GM19395 (cell line): Measurements from ENCODE around the gene TEKTIP1.
"Not testable (repeated sequence)": the region's sequence is repeated elsewhere in the genome, so short reads cannot be mapped to it uniquely, and the experiment has no call there.

ENCODE experiments used
- ATAC-seq: cut with Tn5 transposase; IDR thresholded peaks from one replicate; pipeline ENCODE4 v1.9.1; 2021; ENCODE audit warnings: mild to moderate bottlenecking, moderate library complexity; ENCODE audit not compliant: unreplicated experiment

The TEKTIP1 gene

GRCh38 chr19:3507371-3508120, 31.4 kb upstream of the TEKTIP1 start:
- no peak for ATAC-seq

- not testable (repeated sequence) for ATAC-seq
These were observed 30.8 kb upstream of the TEKTIP1 start for GRCh38 chr19:3508121-3508661.

GRCh38 chr19:3508771-3509535, 30.0 kb upstream of the TEKTIP1 start:
- ATAC-seq: no peak

- ATAC-seq: no peak
These were observed 29.4 kb upstream of the TEKTIP1 start for GRCh38 chr19:3509566-3509989.

GRCh38 chr19:3510727-3511126, 28.2 kb upstream of the TEKTIP1 start:
- ATAC-seq: no peak

DNA sequence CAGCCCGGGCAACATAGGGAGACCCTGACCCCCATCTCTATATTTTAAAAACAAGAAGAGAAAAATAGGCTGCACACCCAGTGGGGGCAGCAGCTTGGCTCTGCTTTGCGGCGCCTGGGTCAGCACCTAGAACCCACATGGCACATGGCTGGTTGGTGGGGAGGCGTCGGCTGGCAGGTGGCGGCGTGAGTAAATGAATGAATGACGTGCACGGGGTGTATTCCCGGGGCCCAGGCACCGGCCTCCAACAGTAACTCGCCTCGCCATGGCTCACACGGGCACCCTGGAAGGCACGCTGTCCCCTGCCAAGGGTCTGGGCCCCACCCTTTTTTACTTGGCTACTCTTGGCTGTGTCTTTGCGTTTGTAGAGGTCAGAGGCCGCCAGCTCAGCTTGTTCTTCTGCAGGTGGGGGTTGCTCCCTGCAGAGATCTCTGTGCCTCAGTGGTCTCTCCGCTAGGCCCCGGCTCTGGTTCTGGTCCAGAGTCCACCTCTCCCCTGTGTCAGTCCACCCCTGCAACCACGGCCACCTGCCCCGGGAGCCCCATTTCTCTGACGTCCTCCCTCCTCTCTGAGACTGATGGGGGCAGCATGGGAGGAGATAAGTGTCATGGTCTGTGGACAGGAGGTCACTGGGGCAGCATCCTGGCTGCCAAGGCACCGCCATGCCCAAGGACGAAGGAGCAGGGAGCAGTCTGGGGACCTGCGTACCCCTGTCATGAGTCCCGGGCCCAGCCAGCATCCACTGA, 27.3 kb upstream of the TEKTIP1 start:
- ATAC-seq: no peak

DNA sequence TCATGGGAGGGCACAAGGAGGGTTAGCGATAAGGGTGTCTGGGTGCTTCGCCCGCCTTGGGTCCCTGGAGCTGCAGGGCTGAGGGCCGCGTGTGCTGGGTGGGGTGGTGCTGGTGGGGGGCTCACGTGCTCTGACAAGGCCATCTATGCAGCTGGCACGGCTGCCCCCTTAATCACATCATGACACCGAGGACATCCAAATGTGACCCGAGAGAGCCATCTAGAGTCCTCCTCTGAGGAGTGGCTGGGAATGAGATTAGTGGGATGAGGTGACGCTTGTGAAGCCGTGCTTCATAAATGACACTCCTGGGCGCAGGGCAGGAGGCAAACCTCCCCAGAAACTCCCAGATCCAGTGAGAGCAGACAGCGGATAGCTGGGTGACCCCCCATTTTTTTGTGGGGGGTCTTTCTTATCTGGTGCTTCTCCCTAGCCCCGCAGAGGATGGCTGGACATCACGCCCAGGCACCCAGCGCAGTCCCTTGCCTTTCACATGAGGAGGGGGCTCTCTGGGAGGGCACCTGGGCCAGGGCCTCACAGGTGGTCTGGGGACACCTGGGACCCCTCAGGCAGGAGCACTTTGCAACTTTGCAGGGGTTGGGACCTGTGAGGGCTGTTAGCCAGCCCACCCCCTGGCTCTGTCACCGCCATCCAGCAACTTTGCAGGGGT, 26.3 kb upstream of the TEKTIP1 start:
- no peak for ATAC-seq

GRCh38 chr19:3513229-3514140, 25.5 kb upstream of the TEKTIP1 start:
- no peak for ATAC-seq

DNA sequence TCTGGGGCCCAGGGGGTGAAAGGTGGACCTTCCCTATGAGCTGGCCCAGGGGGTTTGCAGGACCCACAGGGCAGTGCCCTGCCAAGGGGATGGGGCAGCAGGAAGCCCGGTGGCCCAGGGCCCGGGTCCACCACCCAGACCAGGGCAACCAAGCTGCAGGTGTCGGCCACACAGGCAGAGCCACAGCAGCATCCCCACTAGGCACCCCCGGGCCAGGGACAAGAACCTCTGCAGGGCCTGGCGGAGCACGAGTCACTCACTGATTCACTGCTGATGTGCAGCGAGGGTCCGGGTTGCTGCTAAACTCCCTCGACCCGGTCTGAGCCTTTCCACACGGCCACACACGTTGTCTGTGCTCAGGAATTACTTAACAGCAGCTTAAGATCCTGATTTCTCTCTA, 24.0 kb upstream of the TEKTIP1 start:
- no peak for ATAC-seq

- ATAC-seq: no peak
These were observed 23.0 kb upstream of the TEKTIP1 start for GRCh38 chr19:3515891-3516422.

- no peak for ATAC-seq
These were observed 22.2 kb upstream of the TEKTIP1 start for GRCh38 chr19:3516675-3517207.

DNA sequence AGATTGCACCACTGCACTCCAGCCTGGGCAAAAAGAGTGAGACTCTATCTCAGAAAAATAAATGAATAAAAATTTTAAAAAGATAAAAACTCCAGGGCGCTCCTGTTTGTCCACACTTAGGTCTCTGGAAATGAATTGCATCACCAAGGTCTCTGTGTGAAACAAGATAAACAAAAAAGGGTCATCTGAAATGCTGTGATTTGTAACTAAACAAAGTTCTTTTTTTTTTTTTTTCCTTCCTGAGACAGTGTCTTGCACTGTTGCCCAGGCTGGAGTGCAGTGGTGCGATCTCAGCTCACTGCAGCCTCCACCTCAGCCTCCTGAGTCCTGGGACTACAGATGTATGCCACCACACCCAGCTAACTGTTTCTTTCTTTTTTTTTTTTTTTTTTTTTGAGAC, 21.3 kb upstream of the TEKTIP1 start:
- ATAC-seq: no peak

GRCh38 chr19:3518255-3518654, 20.7 kb upstream of the TEKTIP1 start:
- no peak for ATAC-seq

GRCh38 chr19:3518659-3519058, 20.3 kb upstream of the TEKTIP1 start:
- ATAC-seq: no peak

GRCh38 chr19:3519126-3519525, 19.8 kb upstream of the TEKTIP1 start:
- no peak for ATAC-seq

GRCh38 chr19:3520166-3521103, 18.5 kb upstream of the TEKTIP1 start:
- ATAC-seq: no peak

DNA sequence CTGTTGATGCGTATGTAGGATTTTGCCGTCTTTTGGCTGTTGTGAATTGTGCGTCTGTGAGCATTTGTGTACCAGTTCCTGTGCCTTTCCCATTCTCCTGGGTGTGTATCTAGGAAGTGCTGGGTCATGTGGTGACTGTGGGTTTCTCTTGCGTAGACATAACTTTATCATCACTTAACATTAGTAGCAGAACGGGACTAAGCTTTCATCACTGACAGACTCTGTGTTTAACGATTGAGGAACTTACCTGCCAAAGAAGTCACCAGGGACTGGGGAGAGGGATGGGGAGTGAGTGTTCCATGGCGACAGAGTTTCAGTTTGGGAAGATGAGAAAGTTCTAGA, 17.9 kb upstream of the TEKTIP1 start:
- ATAC-seq: no peak
